H1 (cell line): ENCODE results near the gene VSX1. TPM values are rescaled to one million over a fixed set of nuclear protein-coding genes. Genes with fewer than 3 reads are reported as not detected.

ENCODE experiments used
- CTCF ChIA-PET: fragments of 300-600 bp; sonication (Branson Sonifier 250); formaldehyde crosslinking; loops from one replicate; lab custom pipeline; 2021; ENCODE audit not compliant: partially characterized antibody; lab: Charles Lee
- POLR2A ChIA-PET: fragments of 300-600 bp; sonication (Branson Sonifier 250); formaldehyde crosslinking; loops from one replicate; lab custom pipeline; 2021; ENCODE audit warnings: inconsistent platforms; ENCODE audit not compliant: partially characterized antibody; lab: Charles Lee
- DNase-seq, 2 experiments: peaks; one replicate each; pipeline versions ENCODE4 v3.0.0 to v3.0.0-alpha.2; 2010 to 2022; ENCODE audit warnings: low spot score in 2 of 2, low read depth in 1 of 2, mixed read lengths in 1 of 2
- FAIRE-seq: peaks from 2 replicates; lab custom pipeline; 2011; peaks lifted over from hg19 to GRCh38; lab: Jason Lieb, UNC
- H2AFZ ChIP-seq: 2 replicates; pipeline ENCODE4 v1.8.1; 2012; ENCODE audit warnings: low read length, inconsistent platforms
- H2AK5ac ChIP-seq: 2 replicates; pipeline ENCODE4 v1.6.1; 2013; ENCODE audit warnings: low read depth, low read length
- H2BK120ac ChIP-seq: replicated peaks from 2 replicates; pipeline ENCODE3; 2013; ENCODE audit warnings: low read depth, low read length, inconsistent platforms
- H2BK12ac ChIP-seq: 2 replicates; pipeline ENCODE4 v1.6.1; 2013; ENCODE audit warnings: low read depth, low read length
- H2BK15ac ChIP-seq: 2 replicates; pipeline ENCODE4 v1.6.1; 2013; ENCODE audit warnings: low read length
- H2BK20ac ChIP-seq: 2 replicates; pipeline ENCODE4 v1.6.1; 2013; ENCODE audit warnings: low read length
- H2BK5ac ChIP-seq: 2 replicates; pipeline ENCODE4 v1.6.1; 2013; ENCODE audit warnings: low read depth, low read length
- H3K14ac ChIP-seq: 2 replicates; pipeline ENCODE4 v1.6.1; 2013; ENCODE audit warnings: inconsistent platforms; ENCODE audit not compliant: insufficient read length
- H3K18ac ChIP-seq: 2 replicates; pipeline ENCODE4 v1.6.1; 2013; ENCODE audit warnings: low read length; ENCODE audit errors: extremely low read depth
- H3K23ac ChIP-seq: 2 replicates; pipeline ENCODE4 v1.6.1; 2013; ENCODE audit warnings: inconsistent platforms; ENCODE audit not compliant: insufficient read length
- H3K23me2 ChIP-seq: 2 replicates; pipeline ENCODE4 v1.6.1; 2013; ENCODE audit warnings: low read depth, low read length
- H3K27ac ChIP-seq: 2 replicates; pipeline ENCODE4 v1.6.1; 2011; ENCODE audit warnings: low read depth, low read length, inconsistent platforms
- H3K27me3 ChIP-seq, 4 experiments: replicated peaks in 1 of 4; 1 replicate in 1 of 4; 2 replicates in 3 of 4; pipeline versions ENCODE4 v1.6.1 to v1.8.1; 2011 to 2013; ENCODE audit warnings: low read length in 3 of 4, mild to moderate bottlenecking in 3 of 4, inconsistent platforms in 2 of 4, mixed read lengths in 2 of 4, moderate library complexity in 1 of 4; ENCODE audit not compliant: control insufficient read depth in 3 of 4, insufficient read depth in 3 of 4; ENCODE audit errors: extremely low read depth in 1 of 4
- H3K36me3 ChIP-seq, 4 experiments: 2 replicates each; pipeline versions ENCODE4 v1.6.1 to v1.8.1; 2011 to 2013; ENCODE audit warnings: mild to moderate bottlenecking in 4 of 4, low read length in 3 of 4, moderate library complexity in 2 of 4, control low read depth in 1 of 4, inconsistent platforms in 1 of 4; ENCODE audit not compliant: insufficient read depth in 4 of 4, control insufficient read depth in 2 of 4
- H3K4ac ChIP-seq: replicated peaks from 2 replicates; pipeline ENCODE3; 2013; ENCODE audit warnings: low read length, low read depth, mixed read lengths, inconsistent platforms; ENCODE audit not compliant: insufficient read length
- H3K4me1 ChIP-seq, 4 experiments: replicated peaks in 1 of 4; 1 replicate in 1 of 4; 2 replicates in 3 of 4; pipeline versions ENCODE4 v1.6.1 to v1.8.1; 2011 to 2013; ENCODE audit warnings: low read length in 3 of 4, inconsistent platforms in 2 of 4, mixed read lengths in 1 of 4; ENCODE audit not compliant: insufficient read depth in 4 of 4, control insufficient read depth in 3 of 4
- H3K4me2 ChIP-seq, 2 experiments: 2 replicates each; pipeline versions ENCODE4 v1.6.1 to v1.8.1; 2011 to 2013; ENCODE audit warnings: low read depth in 2 of 2, low read length in 2 of 2, control low read depth in 1 of 2, inconsistent platforms in 1 of 2, mild to moderate bottlenecking in 1 of 2; ENCODE audit not compliant: insufficient read depth in 1 of 2
- H3K4me3 ChIP-seq, 4 experiments: fragments of 200-600, 300-600 bp in 1 of 4; sonication (generic), shearing (Covaris generic), sonication (Bioruptor Twin) in 1 of 4; 2 replicates each; pipeline versions ENCODE4 v1.5.1 to v1.8.1; 2011 to 2016; ENCODE audit warnings: low read length in 4 of 4, low read depth in 3 of 4, control low read depth in 2 of 4, inconsistent platforms in 2 of 4, mild to moderate bottlenecking in 2 of 4, mixed read lengths in 1 of 4, moderate library complexity in 1 of 4; ENCODE audit not compliant: insufficient read depth in 2 of 4; ENCODE audit errors: extremely low read depth in 1 of 4
- H3K56ac ChIP-seq: replicated peaks from 2 replicates; pipeline ENCODE3; 2013; ENCODE audit warnings: low read depth, mild to moderate bottlenecking, mixed read lengths, low read length, inconsistent platforms; ENCODE audit not compliant: insufficient read length
- H3K79me1 ChIP-seq: 2 replicates; pipeline ENCODE4 v1.6.1; 2013; ENCODE audit warnings: low read depth, low read length, control low read depth
- H3K79me2 ChIP-seq, 2 experiments: 2 replicates each; pipeline versions ENCODE4 v1.6.1 to v1.8.1; 2012 to 2013; ENCODE audit warnings: low read length in 2 of 2, mild to moderate bottlenecking in 2 of 2, inconsistent platforms in 1 of 2; ENCODE audit not compliant: insufficient read depth in 2 of 2, control insufficient read depth in 1 of 2
- H3K9ac ChIP-seq, 4 experiments: replicated peaks in 1 of 4; 1 replicate in 1 of 4; 2 replicates in 3 of 4; pipeline versions ENCODE4 v1.6.1 to v1.8.1; 2011 to 2013; ENCODE audit warnings: low read depth in 3 of 4, low read length in 3 of 4, control low read depth in 2 of 4, mild to moderate bottlenecking in 2 of 4, moderate library complexity in 2 of 4, inconsistent platforms in 1 of 4; ENCODE audit errors: extremely low read depth in 1 of 4
- H3K9me3 ChIP-seq, 2 experiments: 2 replicates each; pipeline versions ENCODE4 v1.6.1 to v1.8.1; 2012 to 2013; ENCODE audit warnings: mild to moderate bottlenecking in 2 of 2, moderate library complexity in 2 of 2, control low read depth in 1 of 2, inconsistent platforms in 1 of 2, low read depth in 1 of 2, low read length in 1 of 2, mixed read lengths in 1 of 2; ENCODE audit not compliant: insufficient read depth in 2 of 2
- H4K20me1 ChIP-seq, 2 experiments: replicated peaks in 1 of 2; 2 replicates each; pipeline versions ENCODE3 to v1.8.1; 2011 to 2013; ENCODE audit warnings: inconsistent platforms in 2 of 2, low read length in 2 of 2, mild to moderate bottlenecking in 1 of 2; ENCODE audit not compliant: insufficient read depth in 2 of 2, control insufficient read depth in 1 of 2
- H4K5ac ChIP-seq: 2 replicates; pipeline ENCODE4 v1.6.1; 2013; ENCODE audit warnings: low read length, low read depth, mixed read lengths, inconsistent platforms; ENCODE audit not compliant: insufficient read length
- H4K8ac ChIP-seq: 2 replicates; pipeline ENCODE4 v1.8.0; 2013; ENCODE audit warnings: mild to moderate bottlenecking, moderate library complexity, low read length, inconsistent platforms; ENCODE audit not compliant: insufficient read depth; ENCODE audit errors: extremely low read depth
- H4K91ac ChIP-seq: replicated peaks from 2 replicates; pipeline ENCODE3; 2013; ENCODE audit warnings: low read length, mixed read lengths, inconsistent platforms; ENCODE audit not compliant: insufficient read length
- SAP30 ChIP-seq: fragments of 300-600 bp; sonication (generic); IDR thresholded peaks from 2 replicates; pipeline ENCODE4 v1.7.1; 2012; ENCODE audit warnings: low read length, moderate library complexity, mild to moderate bottlenecking, inconsistent platforms; ENCODE audit not compliant: insufficient read depth, insufficient replicate concordance
- WGBS, 2 experiments: shearing (Covaris generic) in 1 of 2; methylation state at CpG; one replicate each; pipeline versions ENCODE4 v1.1.6 to v1.1.7; 2013 to 2015; ENCODE audit warnings: low lambda C conversion rate in 2 of 2, mixed read lengths in 2 of 2, inconsistent platforms in 1 of 2, low coverage in 1 of 2, missing lambda C conversion rate in 1 of 2; ENCODE audit not compliant: insufficient replicate concordance in 2 of 2, insufficient coverage in 1 of 2, insufficient read length in 1 of 2; ENCODE audit errors: extremely low coverage in 1 of 2, missing lambda C conversion rate in 1 of 2; 5-methylcytosine and 5-hydroxymethylcytosine counted together
- polyA plus RNA-seq, 7 experiments: library from polyadenylated mRNA; depleted of rRNA in 3 of 7; stranded (reverse) in 5 of 7; unstranded in 2 of 7; fragments of >200 nt in 5 of 7; fragments of 200-250 nt in 2 of 7; gene quantifications; 1 replicate in 5 of 7; 2 replicates in 1 of 7; 4 replicates in 1 of 7; pipeline versions ENCODE4 v1.2.1 to v1.2.3, GENCODE V29; 2011 to 2013; ENCODE audit warnings: missing spikeins in 2 of 7, mixed read lengths in 2 of 7
- total RNA-seq: library from RNA; stranded (reverse); fragmentation: NEBNext Ultra II Directional; extraction: Animal tissue kit (Norgen Biotek cat#: 25700); gene quantifications from 2 replicates; pipeline ENCODE4 v1.2.1, GENCODE V29; 2021

The VSX1 gene
- total and polyA plus RNA-seq, 2 of the 8 experiments (the other 6 are each of a cell fraction or from before 2014, with no cell fraction given): 0.14 TPM; not detected in 1

GRCh38 chr20:25063546-25063945 lies 18.4 kb downstream of the VSX1 start:
- H4K91ac ChIP-seq: no peak overlapping the region
- H3K23me2 ChIP-seq: peaks cover 8% of the 10 kb centered on the region; the same call in 1 of the 2 replicates
- H4K5ac ChIP-seq: no peak overlapping the region
- no peak overlapping the region for H3K9ac ChIP-seq
- no peak overlapping the region for H3K14ac ChIP-seq
- peaks cover 0 to 10% of the 10 kb centered on the region in 2 experiments for H4K20me1 ChIP-seq
- H2BK120ac ChIP-seq: no peak overlapping the region
- DNase-seq (no peak), FAIRE-seq (no peak)
- CTCF ChIA-PET: interaction anchor here (1.2 to 9.1 kb wide), 12 partner anchors 11 to 1125 kb away, joined by 3 to 121 read pairs (median 5); no protein-coding TSS in a partner anchor
- no peak overlapping the region for H2BK5ac ChIP-seq
- H2AK5ac ChIP-seq: no peak overlapping the region
- H4K8ac ChIP-seq: no peak overlapping the region; the same call in 1 of the 2 replicates
- 85% methylated on average over 11 of the region's 11 CpGs; no CpG with 5 or more reads in 1 of the 2 experiments for WGBS, 2 experiments
- H3K27ac ChIP-seq: no peak overlapping the region
- H3K18ac ChIP-seq: no peak overlapping the region
- H3K36me3 ChIP-seq: no peaks in the 10 kb centered on the region
- no peak overlapping the region for H2BK20ac ChIP-seq
- no peak overlapping the region for H3K23ac ChIP-seq
- no peak for TF ChIP-seq SAP30
- no peak overlapping the region for H3K4me2 ChIP-seq
- H3K9me3 ChIP-seq: no peaks in the 10 kb centered on the region; a peak in 1 of 4 replicates
- no peak overlapping the region for H2BK15ac ChIP-seq
- POLR2A ChIA-PET: interaction anchor here (2.7 kb wide), 1 partner anchor 70 kb away, joined by 8 read pairs; no protein-coding TSS in a partner anchor
- H3K27me3 ChIP-seq: peaks cover 4 to 40% (median 30%) of the 10 kb centered on the region in 4 experiments
- H2AFZ ChIP-seq: no peak overlapping the region
- peaks cover 0 to 6% (median 1%) of the 10 kb centered on the region in 4 experiments; a peak in 4 of 7 replicates for H3K4me1 ChIP-seq
- no peaks in the 10 kb centered on the region for H3K79me2 ChIP-seq
- H3K79me1 ChIP-seq: no peaks in the 10 kb centered on the region
- H3K4ac ChIP-seq: no peak overlapping the region
- no peak overlapping the region for H3K56ac ChIP-seq
- H2BK12ac ChIP-seq: no peak overlapping the region
- H3K4me3 ChIP-seq: no peak overlapping the region
